HG03139 (cell line): ENCODE data around the gene CABLES2.

Experiments
- ATAC-seq: cut with Tn5 transposase; IDR thresholded peaks from one replicate; pipeline ENCODE4 v1.9.1; 2021; ENCODE audit not compliant: unreplicated experiment

The CABLES2 gene

DNA sequence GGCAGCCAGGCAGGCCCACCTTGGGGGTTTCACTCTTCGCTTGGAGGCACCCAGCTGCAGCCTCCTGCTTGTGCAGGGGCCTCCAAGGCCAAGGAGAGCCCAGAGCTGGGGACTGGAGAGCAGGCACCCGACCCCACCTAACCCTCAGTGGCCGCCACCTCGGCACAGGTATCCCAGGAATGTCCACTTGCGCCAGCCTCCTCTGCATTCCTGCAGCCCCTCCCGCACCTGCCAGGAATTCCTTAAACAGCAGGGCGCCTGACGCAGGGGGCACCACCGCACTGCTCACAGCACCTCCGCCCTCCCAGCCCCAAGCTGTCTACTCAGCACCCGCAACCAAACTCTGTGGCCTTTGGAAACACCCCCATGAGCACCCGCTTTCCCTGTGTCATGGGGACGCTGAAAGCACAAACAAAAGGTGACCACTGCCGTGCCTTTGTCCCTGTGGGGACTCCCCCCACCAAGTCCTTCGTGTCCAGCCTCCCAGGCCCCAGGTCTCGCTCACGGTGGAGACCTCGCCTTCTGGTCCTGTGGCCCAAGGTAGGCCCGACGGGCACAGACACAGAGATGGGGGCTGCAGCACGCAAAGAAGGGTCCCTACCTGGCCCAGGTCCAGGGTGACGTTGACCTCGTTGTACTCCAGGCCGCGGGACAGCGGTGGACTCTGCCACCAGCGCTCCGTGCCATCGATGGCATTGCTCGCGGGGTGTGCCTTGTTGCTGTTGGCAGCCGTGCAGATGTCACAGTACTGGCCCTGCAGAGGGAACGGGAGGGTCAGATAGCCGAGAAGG is 45.1 kb downstream of the CABLES2 start:
- ATAC-seq: no peak

DNA sequence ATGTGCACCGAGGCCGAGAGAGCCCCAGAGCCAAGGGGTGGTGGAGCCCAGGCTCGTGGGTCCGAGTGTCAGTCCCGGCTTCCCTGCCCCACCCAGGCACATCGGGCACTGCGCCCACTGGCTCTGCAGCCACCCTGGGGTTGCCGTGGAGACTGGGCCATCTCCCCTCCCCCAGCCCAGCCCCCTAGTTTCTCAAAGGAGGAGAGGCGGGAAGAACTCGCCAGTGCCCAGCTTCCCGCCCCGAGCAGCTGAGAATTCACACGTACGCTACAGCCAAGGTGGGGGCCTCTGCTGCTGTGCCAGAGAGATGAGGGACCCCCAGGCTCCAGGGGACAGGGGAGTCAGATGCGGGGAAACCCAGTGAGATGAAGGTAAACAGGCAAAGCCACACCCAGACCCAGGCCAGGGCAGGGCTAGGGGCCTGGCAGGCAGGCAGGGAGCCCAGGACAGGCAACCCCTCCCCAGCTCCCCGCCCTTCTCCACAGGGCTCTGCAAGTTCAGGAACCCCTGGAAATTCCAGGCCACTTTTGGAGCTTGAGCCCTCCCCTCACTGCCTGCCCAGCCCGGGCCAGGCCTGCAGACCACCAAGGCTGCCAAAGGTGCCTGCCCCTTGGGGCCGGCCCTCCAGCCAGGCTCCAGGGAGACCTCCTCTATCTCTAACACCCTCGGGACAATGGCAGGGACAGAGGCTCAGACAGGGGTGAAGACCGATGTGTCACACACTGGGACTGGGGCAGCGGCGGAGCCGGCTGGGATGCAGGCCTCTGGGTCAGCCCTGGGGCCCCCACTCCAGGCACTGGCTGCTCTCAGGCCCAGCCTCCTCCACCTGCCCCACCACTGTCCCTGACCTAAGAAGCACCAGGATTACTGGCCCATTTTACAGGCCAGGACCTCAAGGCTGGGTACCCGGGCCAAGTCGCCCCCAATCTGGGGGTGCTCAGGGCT is 46.0 kb downstream of the CABLES2 start:
- ATAC-seq: no peak

DNA sequence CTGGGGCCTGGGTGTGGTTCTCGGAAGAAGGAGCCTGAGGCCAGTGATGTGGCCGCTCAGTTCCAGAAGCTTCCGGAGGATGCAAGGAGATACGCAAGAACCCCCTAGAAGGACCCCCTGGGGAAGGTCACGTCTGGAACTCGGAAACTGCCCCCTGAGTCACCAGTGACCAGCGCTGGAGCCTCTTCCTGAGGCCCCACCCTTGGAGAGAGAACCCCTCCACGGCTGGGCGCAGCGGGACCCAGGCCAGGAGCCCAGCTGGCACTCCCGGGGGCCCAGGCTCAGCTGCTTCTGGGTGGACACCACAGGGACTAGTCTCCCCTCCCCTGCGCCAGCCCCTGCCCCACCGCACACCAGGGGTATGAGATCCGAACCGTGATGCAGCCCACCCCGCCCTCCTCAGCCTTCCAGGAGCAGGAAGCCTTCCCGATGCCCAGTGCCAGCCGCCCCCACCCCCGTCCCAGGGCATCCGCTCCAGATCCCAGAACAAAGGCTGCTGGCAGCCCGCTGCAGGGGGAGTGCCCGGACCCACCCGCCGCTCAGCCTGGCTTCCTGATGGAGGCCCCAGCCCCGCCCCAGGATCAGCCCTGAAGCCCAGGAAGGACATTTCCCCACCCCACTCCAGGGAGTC is 47.5 kb downstream of the CABLES2 start:
- ATAC-seq: no peak

DNA sequence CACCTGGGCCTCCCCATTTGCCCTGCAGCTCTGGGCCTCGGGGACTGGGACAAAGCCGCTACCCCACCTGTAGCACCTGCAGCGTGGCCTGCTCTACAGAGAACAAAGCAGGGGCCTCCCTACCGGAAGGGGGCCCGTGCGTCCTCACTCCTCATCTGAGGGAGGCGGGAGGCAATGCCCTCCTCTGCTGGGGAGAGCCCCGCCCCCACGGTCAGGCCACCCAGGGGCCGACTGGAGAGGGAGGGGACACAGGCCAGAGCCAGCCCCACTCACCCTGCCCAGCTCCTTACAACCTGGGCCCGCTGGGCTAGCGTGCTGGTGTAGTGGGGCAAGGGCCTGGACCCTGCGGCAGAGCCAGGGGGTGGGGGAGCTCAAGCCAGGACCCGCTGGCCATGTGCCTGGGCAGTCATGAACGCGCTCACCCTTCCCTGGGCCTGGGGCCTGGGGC is 48.0 kb downstream of the CABLES2 start:
- ATAC-seq: no peak

DNA sequence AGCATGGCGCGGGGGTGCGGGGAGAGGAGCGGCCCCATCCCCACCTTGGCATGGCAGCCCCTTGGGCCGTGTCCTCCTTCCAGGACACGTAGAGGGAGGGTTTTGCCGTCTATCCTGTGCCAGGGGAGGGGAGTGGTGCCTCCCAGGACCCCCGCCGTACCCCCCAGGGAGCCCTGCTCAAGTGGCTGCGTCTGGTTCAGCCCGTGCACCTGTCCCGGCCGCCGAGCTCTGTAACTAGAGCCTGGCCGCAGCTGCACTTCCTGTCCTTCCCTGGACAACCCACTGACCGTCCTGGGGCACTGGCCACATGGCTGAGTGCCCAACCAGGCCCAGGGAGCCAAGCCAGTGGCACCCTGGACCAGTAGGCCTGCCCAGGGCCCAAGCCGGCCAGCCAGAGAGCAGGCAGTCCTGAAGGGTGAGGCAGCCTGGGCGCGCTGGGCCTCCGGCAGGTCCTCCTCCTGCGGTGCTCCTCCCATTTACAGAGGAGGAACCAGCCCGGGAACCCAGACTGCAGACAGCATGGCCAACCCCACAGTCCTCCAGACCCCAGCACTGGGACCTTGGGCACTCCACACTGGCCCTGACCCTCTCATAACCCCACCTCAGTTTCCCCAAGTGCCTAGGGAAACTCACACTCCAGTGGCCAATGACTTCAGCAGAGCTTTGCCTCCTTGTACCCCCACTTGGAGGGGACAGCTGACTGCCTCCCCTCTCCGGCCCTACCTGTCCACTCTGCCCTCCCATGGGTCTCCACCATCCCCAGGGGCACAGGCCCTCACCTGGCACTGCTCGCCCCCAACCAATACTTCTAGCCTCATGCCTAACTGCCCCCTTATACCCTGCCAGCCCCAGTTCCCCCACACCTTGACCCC is 48.7 kb downstream of the CABLES2 start:
- no peak for ATAC-seq

GRCh38 chr20:62357681-62358080 is 49.4 kb downstream of the CABLES2 start:
- ATAC-seq: no peak

GRCh38 chr20:62357187-62357667 is 49.9 kb downstream of the CABLES2 start:
- ATAC-seq: no peak

GRCh38 chr20:62356589-62357186 is 50.4 kb downstream of the CABLES2 start:
- no peak for ATAC-seq

GRCh38 chr20:62355878-62356588 is 51.1 kb downstream of the CABLES2 start:
- ATAC-seq: no peak

- no peak for ATAC-seq
Observed at GRCh38 chr20:62355516-62355877, 51.6 kb downstream of the CABLES2 start.

DNA sequence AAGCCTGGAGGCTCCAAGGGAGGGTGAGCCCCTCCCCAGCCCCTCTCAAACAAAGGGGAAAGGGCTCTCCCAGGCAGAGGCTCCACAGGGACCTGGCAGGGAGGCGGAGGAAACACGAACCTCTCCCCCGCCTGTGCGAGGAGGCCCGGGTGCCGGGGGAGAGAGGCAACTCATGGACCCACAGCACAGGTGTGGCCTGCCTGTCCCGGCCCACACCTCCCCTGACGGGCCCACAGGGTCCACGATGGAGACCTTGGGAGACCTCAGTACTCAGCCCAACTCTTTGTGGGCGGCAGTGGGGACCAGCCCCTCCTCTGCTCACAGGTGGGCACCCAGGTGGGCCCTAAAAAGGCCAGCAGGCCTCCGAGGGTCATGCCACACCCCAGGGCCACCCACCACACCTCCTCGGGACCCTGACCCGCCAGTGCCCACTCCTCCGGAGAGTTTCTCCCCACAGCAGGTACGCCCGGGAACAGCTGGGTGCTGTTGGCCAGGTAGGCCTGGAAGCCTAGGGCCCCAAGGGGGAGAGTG is 52.2 kb downstream of the CABLES2 start:
- ATAC-seq: no peak

GRCh38 chr20:62354031-62354808 is 52.9 kb downstream of the CABLES2 start:
- no peak for ATAC-seq

GRCh38 chr20:62353289-62354030 is 53.6 kb downstream of the CABLES2 start:
- ATAC-seq: no peak

GRCh38 chr20:62352402-62353288 is 54.4 kb downstream of the CABLES2 start:
- ATAC-seq: no peak

GRCh38 chr20:62351469-62352401 is 55.4 kb downstream of the CABLES2 start:
- ATAC-seq: no peak
